H1 (cell line): ENCODE data around the gene JPT1. TPM values are rescaled to one million over a fixed set of nuclear protein-coding genes. Genes with fewer than 3 reads are reported as not detected.

Experiments
- BACH1 ChIP-seq: IDR thresholded peaks from 2 replicates; pipeline ENCODE4 v1.6.1; 2012; ENCODE audit warnings: low read length, improper control_type of control experiment
- CBX8 ChIP-seq: fragments of 300-800, 300-1000 bp; sonication (generic); IDR thresholded peaks from 2 replicates; pipeline ENCODE4 v1.7.1; 2016; ENCODE audit warnings: low read depth, low read length, borderline replicate concordance
- CHD1 ChIP-seq: IDR thresholded peaks from 2 replicates; pipeline ENCODE4 v1.6.1; 2012; ENCODE audit warnings: low read depth, low read length, improper control_type of control experiment
- CHD2 ChIP-seq: IDR thresholded peaks from 2 replicates; pipeline ENCODE4 v1.6.1; 2012; ENCODE audit warnings: low read length, improper control_type of control experiment
- CREB1 ChIP-seq: IDR thresholded peaks from 2 replicates; pipeline ENCODE4 v1.6.1; 2012; ENCODE audit warnings: inconsistent platforms
- CTCF ChIP-seq, 3 experiments: IDR thresholded peaks; 1 replicate in 2 of 3; 2 replicates in 1 of 3; pipeline versions ENCODE4 v1.5.1 to v1.6.1; 2011; ENCODE audit warnings: low read length in 3 of 3, mild to moderate bottlenecking in 3 of 3, inconsistent platforms in 2 of 3, low read depth in 1 of 3, moderate library complexity in 1 of 3; ENCODE audit not compliant: insufficient read depth in 1 of 3; ENCODE audit errors: control extremely low read depth in 1 of 3
- EGR1 ChIP-seq: IDR thresholded peaks from 2 replicates; pipeline ENCODE4 v1.6.1; 2011; ENCODE audit warnings: low read depth, low read length, borderline replicate concordance
- HDAC2 ChIP-seq, 2 experiments: fragments of 300-600 bp in 1 of 2; sonication (generic) in 1 of 2; IDR thresholded peaks; 2 replicates each; pipeline ENCODE4 v1.6.1; 2011 to 2012; ENCODE audit warnings: low read depth in 2 of 2, low read length in 2 of 2, mild to moderate bottlenecking in 2 of 2, moderate library complexity in 2 of 2, borderline replicate concordance in 1 of 2, inconsistent platforms in 1 of 2
- JUN ChIP-seq: IDR thresholded peaks from 2 replicates; pipeline ENCODE4 v1.6.1; 2011; ENCODE audit warnings: low read depth, mild to moderate bottlenecking, improper control_type of control experiment, low read length
- NANOG ChIP-seq: IDR thresholded peaks from 2 replicates; pipeline ENCODE4 v1.6.1; 2011; ENCODE audit warnings: low read length, low read depth, mild to moderate bottlenecking, inconsistent platforms; ENCODE audit not compliant: insufficient read depth, poor library complexity, severe bottlenecking
- NRF1 ChIP-seq: IDR thresholded peaks from 2 replicates; pipeline ENCODE4 v1.6.1; 2011; ENCODE audit warnings: mild to moderate bottlenecking, low read depth, low read length, improper control_type of control experiment
- PHF8 ChIP-seq: fragments of 200-600 bp; sonication (generic); conservative IDR thresholded peaks from 2 replicates; pipeline ENCODE4 v1.7.1; 2012; ENCODE audit warnings: low read depth, mild to moderate bottlenecking, inconsistent platforms, low read length, moderate library complexity
- TAF1 ChIP-seq: IDR thresholded peaks from 2 replicates; pipeline ENCODE4 v1.6.1; 2011; ENCODE audit warnings: mild to moderate bottlenecking, low read depth, low read length
- TAF7 ChIP-seq: optimal IDR thresholded peaks from 2 replicates; pipeline ENCODE3; 2011; ENCODE audit warnings: low read depth, mild to moderate bottlenecking, inconsistent platforms, low read length, moderate library complexity, borderline replicate concordance
- TBP ChIP-seq: IDR thresholded peaks from 2 replicates; pipeline ENCODE4 v1.6.1; 2011; ENCODE audit warnings: low read depth, low read length, improper control_type of control experiment
- USF2 ChIP-seq: IDR thresholded peaks from 2 replicates; pipeline ENCODE4 v1.6.1; 2011; ENCODE audit warnings: low read length, improper control_type of control experiment
- ZNF274 ChIP-seq: IDR thresholded peaks from 2 replicates; pipeline ENCODE4 v1.7.0; 2012; ENCODE audit warnings: low read length, borderline replicate concordance; ENCODE audit errors: extremely low read depth
- polyA plus RNA-seq, 7 experiments: library from polyadenylated mRNA; depleted of rRNA in 3 of 7; stranded (reverse) in 5 of 7; unstranded in 2 of 7; fragments of >200 nt in 5 of 7; fragments of 200-250 nt in 2 of 7; gene quantifications; 1 replicate in 5 of 7; 2 replicates in 1 of 7; 4 replicates in 1 of 7; pipeline versions ENCODE4 v1.2.1 to v1.2.3, GENCODE V29; 2011 to 2013; ENCODE audit warnings: missing spikeins in 2 of 7, mixed read lengths in 2 of 7
- total RNA-seq: library from RNA; stranded (reverse); fragmentation: NEBNext Ultra II Directional; extraction: Animal tissue kit (Norgen Biotek cat#: 25700); gene quantifications from 2 replicates; pipeline ENCODE4 v1.2.1, GENCODE V29; 2021

JPT1 gene
- total and polyA plus RNA-seq, 2 of the 8 experiments (the other 6 are each of a cell fraction or from before 2014, with no cell fraction given) = 154 to 369 TPM

- TF ChIP-seq CBX8 (no peak), CHD2 (peak; percentile 88), EGR1 (peak; percentile 23; the same call in 1 of the 2 replicates), NANOG (peak; percentile 20), TBP (peak; percentile 98), TAF7 (peak; percentile 95), JUN (no peak), BACH1 (0 out of 2 replicates have a peak, but pooled peaks have one; percentile 26), CHD1 (no peak), NRF1 (no peak), ZNF274 (no peak), HDAC2 (IDR thresholded peaks at IDR 0.05; ENCODE audit: borderline replicate concordance in 1 of 2, low read depth in 2 of 2, low read length in 2 of 2) (peak in 1 of 2 experiments; percentile 82; a peak in 2 of 4 replicates), PHF8 (peak; percentile 94), CREB1 (peak; percentile 77), USF2 (no peak), CTCF (IDR thresholded peaks at IDR 0.05; ENCODE audit: control extremely low read depth in 1 of 3, insufficient read depth in 1 of 3, low read depth in 1 of 3, low read length in 3 of 3) (no peak), TAF1 (peak; percentile 99)
- TF ChIP-seq, all 59 proteins: peak for 22
These were observed at the start of gene JPT1 (continued) for GRCh38 chr17:75154195-75155106.
